H9 (cell line): ENCODE measurements around the gene OR2AG2. TPM values are rescaled to one million over a fixed set of nuclear protein-coding genes. Genes with fewer than 3 reads are reported as not detected.

Experiments
- DNase-seq: peaks from one replicate; pipeline ENCODE4 v3.0.0-alpha.2; 2017
- H2AFZ ChIP-seq: one replicate; pipeline ENCODE4 v1.6.1; 2013; ENCODE audit warnings: mild to moderate bottlenecking, low read length, control low read depth, moderate library complexity
- H2AK5ac ChIP-seq: 2 replicates; pipeline ENCODE4 v1.6.1; 2013; ENCODE audit warnings: low read length, control low read depth, mixed read lengths; ENCODE audit not compliant: insufficient read length
- H2BK120ac ChIP-seq: one replicate; pipeline ENCODE4 v1.6.1; 2013; ENCODE audit warnings: low read depth, mild to moderate bottlenecking, low read length, control low read depth, inconsistent platforms; ENCODE audit not compliant: poor library complexity, severe bottlenecking
- H2BK12ac ChIP-seq: 2 replicates; pipeline ENCODE4 v1.6.1; 2013; ENCODE audit warnings: low read length, control low read depth, mixed read lengths, low read depth; ENCODE audit not compliant: insufficient read length
- H2BK15ac ChIP-seq: 2 replicates; pipeline ENCODE4 v1.6.1; 2013; ENCODE audit warnings: low read depth, low read length, control low read depth
- H2BK20ac ChIP-seq: one replicate; pipeline ENCODE4 v1.6.1; 2013; ENCODE audit warnings: low read depth, mild to moderate bottlenecking, low read length, control low read depth, inconsistent platforms; ENCODE audit not compliant: poor library complexity, severe bottlenecking
- H2BK5ac ChIP-seq: 2 replicates; pipeline ENCODE4 v1.6.1; 2013; ENCODE audit warnings: low read length, control low read depth, mixed read lengths; ENCODE audit not compliant: insufficient read length
- H3K14ac ChIP-seq: 2 replicates; pipeline ENCODE4 v1.6.1; 2013; ENCODE audit warnings: low read length, control low read depth; ENCODE audit not compliant: insufficient read depth
- H3K18ac ChIP-seq: 2 replicates; pipeline ENCODE4 v1.6.1; 2013; ENCODE audit warnings: low read depth, mild to moderate bottlenecking, mixed read lengths, low read length, control low read depth; ENCODE audit not compliant: insufficient read length
- H3K23ac ChIP-seq: 2 replicates; pipeline ENCODE4 v1.6.1; 2013; ENCODE audit warnings: low read length, control low read depth, mixed read lengths, low read depth; ENCODE audit not compliant: insufficient read length
- H3K23me2 ChIP-seq: 2 replicates; pipeline ENCODE4 v1.6.1; 2013; ENCODE audit warnings: low read depth, mild to moderate bottlenecking, mixed read lengths, low read length, control low read depth; ENCODE audit not compliant: insufficient read length, poor library complexity, severe bottlenecking
- H3K27ac ChIP-seq: 2 replicates; pipeline ENCODE4 v1.5.1; 2013; ENCODE audit warnings: low read length, control low read depth, mixed read lengths, low read depth; ENCODE audit not compliant: insufficient read length
- H3K27me3 ChIP-seq: 2 replicates; pipeline ENCODE4 v1.6.1; 2013; ENCODE audit warnings: low read length, control low read depth, inconsistent platforms; ENCODE audit not compliant: insufficient read depth
- H3K4ac ChIP-seq: 2 replicates; pipeline ENCODE4 v1.6.1; 2013; ENCODE audit warnings: low read depth, mild to moderate bottlenecking, control low read depth, inconsistent platforms, low read length, moderate library complexity
- H3K4me1 ChIP-seq: 2 replicates; pipeline ENCODE4 v1.6.1; 2013; ENCODE audit warnings: low read length, control low read depth, inconsistent platforms; ENCODE audit not compliant: insufficient read depth
- H3K4me2 ChIP-seq: 2 replicates; pipeline ENCODE4 v1.6.1; 2013; ENCODE audit warnings: low read length, control low read depth, mixed read lengths; ENCODE audit not compliant: insufficient read length, insufficient read depth
- H3K56ac ChIP-seq: 2 replicates; pipeline ENCODE4 v1.6.1; 2013; ENCODE audit warnings: low read depth, mild to moderate bottlenecking, mixed read lengths, low read length, control low read depth; ENCODE audit not compliant: insufficient read length
- H3K79me1 ChIP-seq: 2 replicates; pipeline ENCODE4 v1.6.1; 2013; ENCODE audit warnings: low read depth, mild to moderate bottlenecking, moderate library complexity, low read length, control low read depth, inconsistent platforms; ENCODE audit not compliant: insufficient read depth, poor library complexity, severe bottlenecking
- H3K79me2 ChIP-seq: 2 replicates; pipeline ENCODE4 v1.6.1; 2013; ENCODE audit warnings: low read length, control low read depth, inconsistent platforms; ENCODE audit not compliant: insufficient read depth
- H3K9ac ChIP-seq: 2 replicates; pipeline ENCODE4 v1.6.1; 2013; ENCODE audit warnings: low read length, control low read depth, mixed read lengths; ENCODE audit not compliant: insufficient read length; ENCODE audit errors: extremely low read depth
- H3K9me3 ChIP-seq: one replicate; pipeline ENCODE4 v1.6.1; 2013; ENCODE audit warnings: low read depth, low read length, inconsistent platforms; ENCODE audit not compliant: control insufficient read depth
- H3T11ph ChIP-seq: one replicate; pipeline ENCODE4 v1.6.1; 2013; ENCODE audit warnings: mild to moderate bottlenecking, low read length, control low read depth, inconsistent platforms
- H4K20me1 ChIP-seq: one replicate; pipeline ENCODE4 v1.6.1; 2013; ENCODE audit not compliant: control insufficient read depth, insufficient read length, insufficient read depth
- H4K5ac ChIP-seq: 2 replicates; pipeline ENCODE4 v1.6.1; 2013; ENCODE audit warnings: low read depth, mild to moderate bottlenecking, mixed read lengths, low read length, control low read depth; ENCODE audit not compliant: insufficient read length
- H4K8ac ChIP-seq: replicated peaks from 2 replicates; pipeline ENCODE4 v1.6.1; 2013; ENCODE audit warnings: low read length, control low read depth, mixed read lengths, low read depth; ENCODE audit not compliant: insufficient read length
- H4K91ac ChIP-seq: 2 replicates; pipeline ENCODE4 v1.6.1; 2013; ENCODE audit warnings: low read depth, mild to moderate bottlenecking, moderate library complexity, mixed read lengths, low read length, control low read depth; ENCODE audit not compliant: insufficient read length
- H3K27ac Mint-ChIP-seq, 3 experiments: 2 replicates in 2 of 3; 3 replicates in 1 of 3; pipeline ENCODE4 v1.8.0; 2020 to 2021; ENCODE audit warnings: mixed read lengths in 3 of 3, mild to moderate bottlenecking in 1 of 3, moderate library complexity in 1 of 3
- H3K27me3 Mint-ChIP-seq: 2 replicates; pipeline ENCODE4 v1.8.0; 2021; ENCODE audit warnings: low read depth, mild to moderate bottlenecking, moderate library complexity, mixed read lengths
- H3K36me3 Mint-ChIP-seq, 3 experiments: 2 replicates in 2 of 3; 3 replicates in 1 of 3; pipeline ENCODE4 v1.8.0; 2020 to 2021; ENCODE audit warnings: low read depth in 3 of 3, mixed read lengths in 3 of 3; ENCODE audit not compliant: insufficient read depth in 1 of 3
- H3K4me1 Mint-ChIP-seq, 2 experiments: 2 replicates each; pipeline ENCODE4 v1.8.0; 2020; ENCODE audit warnings: mixed read lengths in 2 of 2
- H3K4me3 Mint-ChIP-seq, 2 experiments: 2 replicates in 1 of 2; 3 replicates in 1 of 2; pipeline ENCODE4 v1.8.0; 2020 to 2021; ENCODE audit warnings: mild to moderate bottlenecking in 2 of 2, mixed read lengths in 2 of 2, moderate library complexity in 1 of 2
- H3K9me3 Mint-ChIP-seq, 2 experiments: 2 replicates in 1 of 2; 3 replicates in 1 of 2; pipeline ENCODE4 v1.8.0; 2020; ENCODE audit warnings: mild to moderate bottlenecking in 2 of 2, mixed read lengths in 2 of 2, moderate library complexity in 1 of 2
- CTCF ChIP-seq: fragments of 200-600 bp; sonication (generic); conservative IDR thresholded peaks from 3 replicates; pipeline ENCODE4 v1.8.0; 2021; ENCODE audit warnings: antibody characterized with exemption, mild to moderate bottlenecking
- WGBS: extraction: QIAGEN DNeasy Blood & Tissue Kit; methylation state at CpG from one replicate; pipeline ENCODE4 v1.1.7; 2013; ENCODE audit warnings: missing lambda C conversion rate, low lambda C conversion rate, mixed read lengths; ENCODE audit not compliant: insufficient read length; ENCODE audit errors: extremely low coverage; 5-methylcytosine and 5-hydroxymethylcytosine counted together
- long read RNA-seq: library from polyadenylated mRNA; unstranded; transcript quantifications from one replicate; pipeline ENCODE4 v2.0.0, GENCODE V29; 2020
- total RNA-seq: library from RNA; stranded (reverse); gene quantifications from 2 replicates; pipeline ENCODE4 v1.2.1, GENCODE V29; 2021

OR2AG2 gene
- total RNA-seq: 0.26 and 0.33 TPM in 2 replicates
- long read RNA-seq: 0 reads

GRCh38 chr11:6771926-6772893 lies at the start of gene OR2AG2:
OR2AG2 (minus strand) TSS chr11:6771976; CDS start chr11:6768957, 3,019 bp downstream.
- WGBS: no CpG with 5 or more reads among the region's 4 CpGs
- no peak within 1 kb of the TSS for H3K9ac ChIP-seq
- H2BK5ac ChIP-seq: no peak within 1 kb of the TSS

More at GRCh38 chr11:6771926-6772893, at the start of gene OR2AG2:
- no peak within 1 kb of the TSS for H2BK12ac ChIP-seq
- no peak within 1 kb of the TSS for H3K4me2 ChIP-seq
- H4K8ac ChIP-seq: no peak within 1 kb of the TSS
- H3K4me1 ChIP-seq: no peaks in the 10 kb centered on the region
- H2BK120ac ChIP-seq: no peak within 1 kb of the TSS
- no peak within 1 kb of the TSS for H2BK20ac ChIP-seq
- H2AFZ ChIP-seq: no peak within 1 kb of the TSS
- no peak within 1 kb of the TSS for H3K56ac ChIP-seq
- no peak within 1 kb of the TSS for H2AK5ac ChIP-seq
- H3K27ac ChIP-seq: no peak within 1 kb of the TSS
- H2BK15ac ChIP-seq: no peak within 1 kb of the TSS
- no peak within 1 kb of the TSS for H3K14ac ChIP-seq
- no peak for TF ChIP-seq CTCF
- H3K23me2 ChIP-seq: no peaks in the 10 kb centered on the region
- no peak within 1 kb of the TSS for H3K4ac ChIP-seq
- no peak for DNase-seq
- Mint-ChIP-seq H3K27ac (no peak within 1 kb of the TSS; a peak in 1 of 7 replicates), H3K9me3 (no peaks in the 10 kb centered on the region), H3K4me1 (no peaks in the 10 kb centered on the region), H3K27me3 (no peaks in the 10 kb centered on the region), H3K36me3 (no peaks in the 10 kb centered on the region), H3K4me3 (no peak within 1 kb of the TSS)
- no peaks in the 10 kb centered on the region for H3K79me1 ChIP-seq
- no peaks in the 10 kb centered on the region for H3K9me3 ChIP-seq
- no peaks in the 10 kb centered on the region for H3K27me3 ChIP-seq
- no peaks in the 10 kb centered on the region for H3K79me2 ChIP-seq
- no peak within 1 kb of the TSS for H4K5ac ChIP-seq
- H3T11ph ChIP-seq: no peak within 1 kb of the TSS
- no peak within 1 kb of the TSS for H3K23ac ChIP-seq
- no peaks in the 10 kb centered on the region for H4K20me1 ChIP-seq
- H4K91ac ChIP-seq: no peak within 1 kb of the TSS
- H3K18ac ChIP-seq: no peak within 1 kb of the TSS
